Spleen (tissue), 7 donors: Measurements from ENCODE around the gene ZC3H7A.

ENCODE experiments used
- POLR2AphosphoS5 ChIP-seq, 3 donors: sonication (generic); formaldehyde crosslinking; IDR thresholded peaks; one replicate each; pipeline ENCODE4 v1.5.1; 2017; ENCODE audit warnings: antibody characterized with exemption in 3 of 3
- TF ChIP-seq, protein P1 (sequence below), 11 experiments: fragments of 200-600 bp in 7 of 11; fragments of 450-650 bp in 4 of 11; sonication (generic) in 4 of 11; IDR thresholded peaks in 8 of 11; conservative IDR thresholded peaks in 3 of 11; 1 replicate in 7 of 11; 2 replicates in 4 of 11; pipeline versions ENCODE4 v1.4.0 to v1.8.0; 2016 to 2021; ENCODE audit warnings: antibody characterized with exemption in 11 of 11, inconsistent platforms in 4 of 11, mild to moderate bottlenecking in 1 of 11
- donor health status: DM: no; HTN: no; CAD: no; lungs with moderate emphysema.
- donor health status: DM: no; HTN: no; CAD: no.
- donor health status: DM: no; HTN: no; CAD: no.

DNA sequence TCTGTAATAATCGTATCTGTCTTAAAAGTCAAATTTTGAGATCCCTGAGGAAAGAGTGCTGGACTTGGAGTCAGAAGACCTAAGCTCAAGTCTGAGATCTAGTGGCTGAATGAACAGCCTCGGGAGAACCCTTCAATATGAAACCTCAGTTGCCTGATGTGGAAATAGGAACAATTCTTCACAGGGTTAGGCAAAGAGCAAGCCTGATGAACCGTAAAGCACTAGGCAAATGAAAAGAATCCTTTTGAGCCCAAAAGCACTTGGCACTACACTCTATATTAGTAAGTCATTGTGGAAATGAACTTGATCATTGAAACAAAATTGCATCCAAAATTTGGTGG, 74.6 kb downstream of the ZC3H7A start:
- TF ChIP-seq, protein P1, sequence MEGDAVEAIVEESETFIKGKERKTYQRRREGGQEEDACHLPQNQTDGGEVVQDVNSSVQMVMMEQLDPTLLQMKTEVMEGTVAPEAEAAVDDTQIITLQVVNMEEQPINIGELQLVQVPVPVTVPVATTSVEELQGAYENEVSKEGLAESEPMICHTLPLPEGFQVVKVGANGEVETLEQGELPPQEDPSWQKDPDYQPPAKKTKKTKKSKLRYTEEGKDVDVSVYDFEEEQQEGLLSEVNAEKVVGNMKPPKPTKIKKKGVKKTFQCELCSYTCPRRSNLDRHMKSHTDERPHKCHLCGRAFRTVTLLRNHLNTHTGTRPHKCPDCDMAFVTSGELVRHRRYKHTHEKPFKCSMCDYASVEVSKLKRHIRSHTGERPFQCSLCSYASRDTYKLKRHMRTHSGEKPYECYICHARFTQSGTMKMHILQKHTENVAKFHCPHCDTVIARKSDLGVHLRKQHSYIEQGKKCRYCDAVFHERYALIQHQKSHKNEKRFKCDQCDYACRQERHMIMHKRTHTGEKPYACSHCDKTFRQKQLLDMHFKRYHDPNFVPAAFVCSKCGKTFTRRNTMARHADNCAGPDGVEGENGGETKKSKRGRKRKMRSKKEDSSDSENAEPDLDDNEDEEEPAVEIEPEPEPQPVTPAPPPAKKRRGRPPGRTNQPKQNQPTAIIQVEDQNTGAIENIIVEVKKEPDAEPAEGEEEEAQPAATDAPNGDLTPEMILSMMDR (IDR thresholded peaks at IDR 0.05 in 8 of 11, conservative IDR thresholded peaks at IDR 0.05 in 3 of 11): no peak
- no peak for TF ChIP-seq POLR2AphosphoS5 (IDR thresholded peaks at IDR 0.05)
